ENCODE measurements around the gene FGF22. TPM values are rescaled to one million over a fixed set of nuclear protein-coding genes. Genes with fewer than 3 reads are reported as not detected.

Gene FGF22
- total RNA-seq, 1 donor = 0.27 TPM

DNA sequence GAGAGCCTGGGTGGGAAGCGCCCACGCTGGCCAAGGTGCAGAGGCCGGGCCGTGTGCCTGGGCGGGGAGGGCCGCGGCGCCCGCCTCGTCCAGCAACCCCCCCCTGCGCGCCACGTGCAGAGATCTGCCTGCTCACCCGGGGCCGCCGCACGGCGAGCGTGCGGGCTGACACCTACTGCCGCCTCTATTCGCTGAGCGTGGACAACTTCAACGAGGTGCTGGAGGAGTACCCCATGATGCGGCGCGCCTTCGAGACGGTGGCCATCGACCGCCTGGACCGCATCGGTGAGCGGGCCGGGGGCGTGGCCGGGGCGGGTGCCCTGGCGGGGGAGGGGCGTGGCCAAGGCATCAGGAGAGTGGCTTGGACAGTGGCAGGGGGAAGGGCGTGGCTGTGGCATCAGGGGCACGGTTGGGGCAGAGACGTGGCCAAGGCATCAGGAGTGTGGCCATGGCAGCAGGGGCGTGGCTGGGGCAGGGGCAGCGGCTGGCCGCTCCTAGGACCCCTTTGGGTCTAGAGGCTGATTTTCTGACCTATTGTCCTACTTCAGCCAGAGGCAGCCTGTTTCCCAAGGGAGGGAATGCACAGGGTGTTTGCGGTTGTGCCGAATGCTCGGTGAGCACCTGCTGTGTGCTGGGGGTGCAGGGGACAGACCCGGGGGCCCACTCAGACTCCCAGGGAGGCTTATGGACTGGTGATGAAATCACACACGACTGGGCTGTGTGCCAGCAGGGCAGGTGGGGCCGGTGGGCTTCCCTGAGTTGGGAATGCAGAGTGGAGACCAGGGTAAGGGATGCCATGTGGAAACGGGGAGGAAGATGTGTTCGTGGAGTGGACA is 25.7 kb upstream of the FGF22 start:
- TF ChIP-seq, protein P1, sequence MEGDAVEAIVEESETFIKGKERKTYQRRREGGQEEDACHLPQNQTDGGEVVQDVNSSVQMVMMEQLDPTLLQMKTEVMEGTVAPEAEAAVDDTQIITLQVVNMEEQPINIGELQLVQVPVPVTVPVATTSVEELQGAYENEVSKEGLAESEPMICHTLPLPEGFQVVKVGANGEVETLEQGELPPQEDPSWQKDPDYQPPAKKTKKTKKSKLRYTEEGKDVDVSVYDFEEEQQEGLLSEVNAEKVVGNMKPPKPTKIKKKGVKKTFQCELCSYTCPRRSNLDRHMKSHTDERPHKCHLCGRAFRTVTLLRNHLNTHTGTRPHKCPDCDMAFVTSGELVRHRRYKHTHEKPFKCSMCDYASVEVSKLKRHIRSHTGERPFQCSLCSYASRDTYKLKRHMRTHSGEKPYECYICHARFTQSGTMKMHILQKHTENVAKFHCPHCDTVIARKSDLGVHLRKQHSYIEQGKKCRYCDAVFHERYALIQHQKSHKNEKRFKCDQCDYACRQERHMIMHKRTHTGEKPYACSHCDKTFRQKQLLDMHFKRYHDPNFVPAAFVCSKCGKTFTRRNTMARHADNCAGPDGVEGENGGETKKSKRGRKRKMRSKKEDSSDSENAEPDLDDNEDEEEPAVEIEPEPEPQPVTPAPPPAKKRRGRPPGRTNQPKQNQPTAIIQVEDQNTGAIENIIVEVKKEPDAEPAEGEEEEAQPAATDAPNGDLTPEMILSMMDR (IDR thresholded peaks at IDR 0.05; ENCODE audit: insufficient read depth, low read length) = no peak
- H3K4me3 ChIP-seq (ENCODE audit: low read depth, low read length) = no peak overlapping the region

GRCh38 chr19:615619-616018 is 24.1 kb upstream of the FGF22 start:
- no peak overlapping the region for H3K4me3 ChIP-seq (ENCODE audit: low read depth, low read length)
- DNase-seq (ENCODE audit: low read depth) = no peak
- TF ChIP-seq, protein P1 (IDR thresholded peaks at IDR 0.05; ENCODE audit: insufficient read depth, low read length) = no peak

More for the DNA sequence above, 25.7 kb upstream of the FGF22 start:
- no peak for DNase-seq (ENCODE audit: low read depth)

DNA sequence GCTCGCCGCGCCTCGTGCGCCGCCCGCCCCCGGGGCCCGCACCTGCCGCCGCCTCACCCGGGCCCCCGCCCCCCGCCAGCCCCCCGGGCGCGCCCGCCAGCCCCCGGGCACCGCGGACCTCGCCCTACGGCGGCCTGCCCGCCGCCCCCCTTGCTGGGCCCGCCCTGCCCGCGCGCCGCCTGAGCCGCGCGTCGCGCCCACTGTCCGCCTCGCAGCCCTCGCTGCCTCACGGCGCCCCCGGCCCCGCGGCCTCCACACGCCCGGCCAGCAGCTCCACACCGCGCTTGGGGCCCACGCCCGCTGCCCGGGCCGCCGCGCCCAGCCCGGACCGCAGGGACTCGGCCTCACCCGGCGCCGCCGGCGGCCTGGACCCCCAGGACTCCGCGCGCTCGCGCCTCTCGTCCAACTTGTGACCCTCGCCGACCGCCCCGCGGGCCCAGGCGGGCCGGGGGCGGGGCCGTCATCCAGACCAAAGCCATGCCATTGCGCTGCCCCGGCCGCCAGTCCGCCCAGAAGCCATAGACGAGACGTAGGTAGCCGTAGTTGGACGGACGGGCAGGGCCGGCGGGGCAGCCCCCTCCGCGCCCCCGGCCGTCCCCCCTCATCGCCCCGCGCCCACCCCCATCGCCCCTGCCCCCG is 23.5 kb upstream of the FGF22 start:
- DNase-seq (ENCODE audit: low read depth) = no peak
- TF ChIP-seq, protein P1 (IDR thresholded peaks at IDR 0.05; ENCODE audit: insufficient read depth, low read length) = no peak
- H3K4me3 ChIP-seq (ENCODE audit: low read depth, low read length) = no peak overlapping the region

DNA sequence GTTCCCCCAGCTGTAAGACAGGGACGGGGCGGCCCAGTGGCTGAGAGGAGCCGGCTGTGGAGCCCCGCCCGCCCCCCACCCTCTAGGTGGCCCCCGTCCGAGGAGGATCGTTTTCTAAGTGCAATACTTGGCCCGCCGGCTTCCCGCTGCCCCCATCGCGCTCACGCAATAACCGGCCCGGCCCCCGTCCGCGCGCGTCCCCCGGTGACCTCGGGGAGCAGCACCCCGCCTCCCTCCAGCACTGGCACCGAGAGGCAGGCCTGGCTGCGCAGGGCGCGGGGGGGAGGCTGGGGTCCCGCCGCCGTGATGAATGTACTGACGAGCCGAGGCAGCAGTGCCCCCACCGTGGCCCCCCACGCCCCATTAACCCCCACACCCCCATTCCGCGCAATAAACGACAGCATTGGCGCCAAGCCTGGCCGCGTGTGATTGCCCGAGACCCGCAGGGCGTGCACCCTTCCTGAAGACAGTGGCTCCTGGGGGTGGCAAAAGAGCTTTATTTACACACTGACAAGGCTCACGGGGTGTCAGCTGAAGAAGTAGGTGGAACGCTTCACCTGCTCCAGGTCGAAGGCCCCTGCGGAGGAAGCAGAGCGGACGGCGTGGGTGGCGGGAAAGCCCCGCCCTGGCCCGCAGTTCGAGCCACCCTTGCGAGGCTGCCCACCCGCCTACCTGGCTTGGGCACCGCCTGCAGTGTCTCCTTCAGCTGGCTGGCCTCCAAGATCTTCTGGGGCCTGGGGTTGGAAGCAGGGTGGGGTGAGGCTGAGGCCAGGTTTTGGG is 22.7 kb upstream of the FGF22 start:
- TF ChIP-seq, protein P1 (IDR thresholded peaks at IDR 0.05; ENCODE audit: insufficient read depth, low read length) = no peak
- no peak for DNase-seq (ENCODE audit: low read depth)
- H3K4me3 ChIP-seq (ENCODE audit: low read depth, low read length) = no peak overlapping the region

DNA sequence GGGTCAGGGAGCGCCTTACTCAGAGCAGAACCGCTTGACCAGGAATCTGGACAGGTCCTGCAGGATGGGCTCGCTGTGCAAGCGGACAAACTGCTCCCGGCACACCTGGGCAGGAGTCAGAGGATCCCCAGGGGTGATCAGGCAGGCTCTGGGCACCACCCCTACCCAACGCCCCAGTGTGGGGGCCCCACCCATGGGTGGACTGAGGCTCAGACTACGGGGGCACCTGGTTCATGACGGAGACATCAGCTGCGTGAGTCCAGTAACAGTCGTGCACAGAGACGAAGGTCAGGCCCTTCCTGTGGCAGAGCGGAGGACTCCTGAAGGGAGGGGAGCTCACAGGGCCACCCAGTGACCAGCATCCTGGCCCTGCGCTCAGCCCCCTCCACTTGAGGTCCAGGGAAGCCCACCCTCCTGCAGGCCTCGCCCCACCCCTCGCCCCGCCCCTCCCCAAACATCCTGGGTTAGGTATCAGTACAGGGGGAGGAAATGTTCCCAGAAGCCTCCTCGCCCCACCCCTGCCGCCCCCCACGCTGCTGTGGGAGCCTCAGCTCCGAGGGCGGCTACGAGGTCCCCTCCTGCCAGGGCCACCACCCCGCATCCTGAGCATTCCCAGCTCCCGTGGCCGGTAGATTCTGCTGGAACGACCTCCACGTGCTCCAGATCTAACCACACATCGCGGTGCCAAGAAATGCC is 22.0 kb upstream of the FGF22 start:
- no peak for DNase-seq (ENCODE audit: low read depth)
- TF ChIP-seq, protein P1 (IDR thresholded peaks at IDR 0.05; ENCODE audit: insufficient read depth, low read length) = no peak
- no peak overlapping the region for H3K4me3 ChIP-seq (ENCODE audit: low read depth, low read length)

GRCh38 chr19:618247-618619 is 21.4 kb upstream of the FGF22 start:
- TF ChIP-seq, protein P1 (IDR thresholded peaks at IDR 0.05; ENCODE audit: insufficient read depth, low read length) = no peak
- H3K4me3 ChIP-seq (ENCODE audit: low read depth, low read length) = no peak overlapping the region
- no peak for DNase-seq (ENCODE audit: low read depth)

Measured in fibroblast of the aortic adventitia (primary cell).